Upper lobe of left lung (tissue), 6 donors: ENCODE measurements around the gene PPM1L. TPM values are rescaled to one million over a fixed set of nuclear protein-coding genes. Genes with fewer than 3 reads are reported as not detected.
"Not testable (repeated sequence)": the region's sequence is repeated elsewhere in the genome, so short reads cannot be mapped to it uniquely, and the experiment has no call there.

ENCODE experiments used
- ATAC-seq, 2 donors: fragments of 200-7000 bp; cut with Tn5 transposase; one replicate each; pipeline ENCODE4 v1.9.1; 2022; ENCODE audit warnings: mild to moderate bottlenecking in 2 of 2, moderate library complexity in 2 of 2; ENCODE audit not compliant: low FRiP score in 2 of 2
- DNase-seq, 2 donors: peaks; one replicate each; pipeline ENCODE4 v3.0.0-alpha.2; 2019 to 2020
- H3K27ac ChIP-seq, 4 donors: fragments of 200-600 bp; sonication (generic); one replicate each; pipeline ENCODE4 v1.5.1; 2016 to 2019
- H3K27me3 ChIP-seq, 4 donors: fragments of 200-600 bp; sonication (generic); one replicate each; pipeline ENCODE4 v1.5.1; 2017 to 2019
- H3K36me3 ChIP-seq, 4 donors: fragments of 200-600 bp; sonication (generic); one replicate each; pipeline ENCODE4 v1.5.1; 2016 to 2019
- H3K4me1 ChIP-seq, 4 donors: fragments of 200-600 bp; sonication (generic); one replicate each; pipeline ENCODE4 v1.5.1; 2018 to 2019
- H3K4me3 ChIP-seq, 4 donors: fragments of 200-600 bp; sonication (generic); one replicate each; pipeline ENCODE4 v1.5.1; 2017 to 2019; ENCODE audit warnings: mild to moderate bottlenecking in 2 of 4, moderate library complexity in 1 of 4
- H3K9me3 ChIP-seq, 4 donors: fragments of 200-600 bp; sonication (generic); one replicate each; pipeline ENCODE4 v1.5.1; 2018 to 2019
- EP300 ChIP-seq, 4 donors: sonication (generic); formaldehyde crosslinking; IDR thresholded peaks; one replicate each; pipeline ENCODE4 v1.5.1; 2017; ENCODE audit warnings: antibody characterized with exemption in 4 of 4, control low read depth in 2 of 4
- POLR2A ChIP-seq, 4 donors: fragments of 450-650 bp; IDR thresholded peaks; one replicate each; pipeline ENCODE4 v1.5.1; 2016 to 2017; ENCODE audit warnings: antibody characterized with exemption in 4 of 4, mild to moderate bottlenecking in 2 of 4
- POLR2AphosphoS5 ChIP-seq, 2 donors: sonication (generic); formaldehyde crosslinking; IDR thresholded peaks; one replicate each; pipeline ENCODE4 v1.5.1; 2017; ENCODE audit warnings: antibody characterized with exemption in 2 of 2
- whole genome bisulfite sequencing, 2 donors: methylation state at CpG; one replicate each; pipeline ENCODE4 v1.1.5; 2017 to 2018; 5-methylcytosine and 5-hydroxymethylcytosine counted together
- total RNA-seq, 6 donors: library from RNA; depleted of rRNA in 4 of 6; stranded (reverse); fragments of >200 nt in 4 of 6; gene quantifications; one replicate each; pipeline versions ENCODE4 v1.1.0 to v1.2.1, GENCODE V29; 2016 to 2021
- TF ChIP-seq, protein P1 (sequence below), 6 experiments: fragments of 450-650 bp in 4 of 6; fragments of 200-600 bp in 2 of 6; sonication (generic) in 2 of 6; IDR thresholded peaks; one replicate each; pipeline ENCODE4 v1.5.1; 2016 to 2019; ENCODE audit warnings: antibody characterized with exemption in 6 of 6
- donor health status: DM: no; HTN: no; CAD: no; lungs with moderate emphysema.
- donor health status: DM: no; HTN: yes; CAD: no; lungs with severe emphysema.

The PPM1L gene
- 10 to 100 TPM; 11.3 to 26.8 (median 18.7) TPM for total RNA-seq

DNA sequence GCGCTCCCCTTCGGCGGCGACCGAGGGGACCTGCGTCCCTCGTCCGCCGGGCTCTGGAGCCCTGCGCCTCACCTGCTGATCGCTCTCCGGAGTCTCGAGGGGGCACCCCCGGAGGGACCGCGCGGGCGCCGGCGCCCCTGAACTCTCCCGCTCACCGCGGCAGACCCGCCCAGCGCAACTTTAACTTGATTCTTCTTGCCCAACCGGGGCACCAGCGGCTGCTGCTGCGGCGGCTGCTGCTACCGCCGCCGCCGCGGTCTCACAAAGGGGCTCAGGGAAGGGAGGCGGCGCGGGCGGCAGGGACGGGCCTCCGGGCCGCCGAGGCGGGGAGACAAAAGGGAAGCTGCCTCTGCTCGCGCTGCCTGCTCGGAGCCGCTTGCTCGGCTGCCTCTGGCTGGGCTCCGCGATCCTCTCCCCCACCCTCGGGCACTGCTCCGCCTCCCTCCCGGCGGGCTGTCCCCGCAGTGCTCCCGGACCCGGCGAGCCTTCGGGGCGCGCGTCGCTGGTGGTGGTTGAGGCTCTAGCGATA, at the start of gene PPM1L:
TSS of gene PPM1L (plus strand) at position 456 of the 529 bp plus-strand sequence.
- H3K9me3 ChIP-seq: no peaks in the 10 kb centered on the region
- WGBS, 2 donors: 0% methylated on average over 64 of the region's 64 CpGs; no CpG with 5 or more reads in 1 of the 2 donors

DNA sequence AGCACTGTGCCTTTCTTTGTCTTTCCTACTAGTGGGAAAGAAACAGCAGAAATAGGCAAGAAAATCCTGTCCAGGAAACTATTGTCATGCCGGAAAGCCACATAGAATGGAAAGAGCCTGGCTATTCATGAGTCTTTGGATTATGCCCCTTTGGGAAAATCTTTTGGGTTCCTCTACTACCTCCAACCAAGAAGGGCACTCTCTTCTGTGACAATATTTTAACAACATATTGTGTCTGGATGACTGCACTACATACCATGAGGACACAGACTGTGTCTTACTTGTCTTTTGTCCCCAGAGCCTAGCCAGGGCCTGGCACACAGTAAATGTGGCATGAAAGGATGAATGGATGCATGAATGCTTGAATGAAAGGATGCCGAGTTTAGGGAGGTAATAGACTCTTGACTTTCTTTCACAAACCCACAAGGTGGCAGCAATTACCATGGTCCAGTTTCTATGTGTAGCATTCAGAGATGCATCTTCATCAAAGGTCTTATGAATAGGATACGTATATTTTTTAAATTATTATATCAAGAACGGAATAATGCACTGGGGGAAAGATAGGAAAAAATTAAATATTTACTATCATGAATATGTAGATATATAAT, 48.7 kb upstream of the PPM1L start:
- H3K4me1 ChIP-seq: no peaks in the 10 kb centered on the region
- H3K27ac ChIP-seq: no peak overlapping the region
- H3K27me3 ChIP-seq: no peaks in the 10 kb centered on the region
- H3K36me3 ChIP-seq: no peaks in the 10 kb centered on the region
- DNase-seq (no peak), ATAC-seq (peak in 1 of 2 donors; percentile 66)
- no peaks in the 10 kb centered on the region for H3K9me3 ChIP-seq
- 21 to 24% methylated on average over 4 of the region's 4 CpGs for WGBS, 2 donors
- no peak for TF ChIP-seq POLR2AphosphoS5 (IDR thresholded peaks at IDR 0.05)
- TF ChIP-seq, protein P1, sequence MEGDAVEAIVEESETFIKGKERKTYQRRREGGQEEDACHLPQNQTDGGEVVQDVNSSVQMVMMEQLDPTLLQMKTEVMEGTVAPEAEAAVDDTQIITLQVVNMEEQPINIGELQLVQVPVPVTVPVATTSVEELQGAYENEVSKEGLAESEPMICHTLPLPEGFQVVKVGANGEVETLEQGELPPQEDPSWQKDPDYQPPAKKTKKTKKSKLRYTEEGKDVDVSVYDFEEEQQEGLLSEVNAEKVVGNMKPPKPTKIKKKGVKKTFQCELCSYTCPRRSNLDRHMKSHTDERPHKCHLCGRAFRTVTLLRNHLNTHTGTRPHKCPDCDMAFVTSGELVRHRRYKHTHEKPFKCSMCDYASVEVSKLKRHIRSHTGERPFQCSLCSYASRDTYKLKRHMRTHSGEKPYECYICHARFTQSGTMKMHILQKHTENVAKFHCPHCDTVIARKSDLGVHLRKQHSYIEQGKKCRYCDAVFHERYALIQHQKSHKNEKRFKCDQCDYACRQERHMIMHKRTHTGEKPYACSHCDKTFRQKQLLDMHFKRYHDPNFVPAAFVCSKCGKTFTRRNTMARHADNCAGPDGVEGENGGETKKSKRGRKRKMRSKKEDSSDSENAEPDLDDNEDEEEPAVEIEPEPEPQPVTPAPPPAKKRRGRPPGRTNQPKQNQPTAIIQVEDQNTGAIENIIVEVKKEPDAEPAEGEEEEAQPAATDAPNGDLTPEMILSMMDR (IDR thresholded peaks at IDR 0.05): peak in 5 of 6 experiments; percentile 24 to 65 (median 43)
- no peak overlapping the region for H3K4me3 ChIP-seq

More for the DNA sequence above, at the start of gene PPM1L:
- Histone ChIP-seq H3K36me3 (no peaks in the 10 kb centered on the region), H3K27me3 (no peaks in the 10 kb centered on the region), H3K4me1 (peaks cover 13 to 26% (median 22%) of the 10 kb centered on the region in 4 donors), H3K4me3 (peak within 1 kb of the TSS; percentile 63 to 94 (median 72)), H3K27ac (peak within 1 kb of the TSS; percentile 89 to 96 (median 92))
- peak; percentile 49 to 93 for DNase-seq
- peak; percentile 52 to 76 for ATAC-seq
- TF ChIP-seq, protein P1 (IDR thresholded peaks at IDR 0.05): no peak
- TF ChIP-seq POLR2AphosphoS5 (IDR thresholded peaks at IDR 0.05) (no peak), POLR2A (IDR thresholded peaks at IDR 0.05) (no peak), EP300 (IDR thresholded peaks at IDR 0.05) (no peak)

DNA sequence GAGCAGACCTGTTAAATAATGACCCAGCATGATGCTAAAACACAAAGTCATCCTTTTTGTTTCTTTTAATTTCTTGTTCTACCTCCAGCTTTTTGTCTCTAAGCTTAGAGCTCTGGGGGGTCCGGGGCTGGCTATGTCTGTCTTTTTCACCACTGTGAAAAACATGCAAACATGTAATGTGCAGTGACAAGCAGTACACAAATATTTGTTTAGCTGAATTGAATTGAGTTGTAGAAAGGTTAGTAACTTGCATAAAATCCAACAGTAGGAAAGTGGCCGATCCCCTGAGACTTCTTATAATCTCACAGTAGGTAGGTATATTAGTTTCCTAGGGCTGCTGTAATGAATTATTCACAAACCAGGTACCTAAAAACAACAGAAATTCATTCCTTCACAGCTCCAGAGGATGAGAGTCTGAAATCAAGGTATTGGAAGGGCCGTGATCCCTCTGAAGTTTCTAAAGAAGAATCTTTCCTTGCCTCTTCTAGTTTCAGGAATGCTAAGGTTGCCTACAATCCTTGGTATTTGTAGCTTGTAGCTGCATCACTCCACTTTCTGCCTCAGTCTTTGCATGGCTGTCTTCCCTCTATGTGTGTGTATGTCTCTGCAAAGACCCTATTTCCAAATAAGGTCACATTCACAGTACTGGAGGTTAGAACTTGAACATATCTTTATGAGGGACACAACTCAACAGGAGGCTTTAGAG, 46.4 kb upstream of the PPM1L start:
- Histone ChIP-seq H3K4me3 (no peak overlapping the region), H3K27me3 (no peaks in the 10 kb centered on the region), H3K9me3 (no peaks in the 10 kb centered on the region), H3K4me1 (no peaks in the 10 kb centered on the region), H3K36me3 (no peaks in the 10 kb centered on the region), H3K27ac (no peak overlapping the region)
- ATAC-seq (no peak), DNase-seq (no peak)
- no peak for TF ChIP-seq EP300 (IDR thresholded peaks at IDR 0.05)
- no peak for TF ChIP-seq POLR2AphosphoS5 (IDR thresholded peaks at IDR 0.05)
- no peak for TF ChIP-seq POLR2A (IDR thresholded peaks at IDR 0.05)
- TF ChIP-seq, protein P1 (IDR thresholded peaks at IDR 0.05): no peak
- WGBS, 2 donors: 77 to 80% methylated on average over 3 of the region's 3 CpGs

DNA sequence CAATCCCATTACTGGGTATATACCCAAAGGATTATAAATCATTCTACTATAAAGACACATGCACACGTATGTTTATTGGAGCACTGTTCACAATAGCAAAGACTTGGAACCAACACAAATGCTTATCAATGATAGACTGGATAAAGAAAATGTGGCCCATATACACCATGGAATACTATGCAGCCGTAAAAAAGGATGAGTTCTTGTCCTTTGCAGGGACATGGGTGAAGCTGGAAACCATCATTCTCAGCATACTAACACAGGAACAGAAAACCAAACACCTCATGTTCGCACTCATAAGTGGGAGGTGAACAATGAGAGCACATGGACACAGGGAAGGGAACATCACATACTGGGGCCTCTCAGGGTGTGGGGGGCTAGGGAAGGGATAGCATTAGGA, 42.9 kb upstream of the PPM1L start:
- not testable (repeated sequence) for H3K4me3 ChIP-seq, DNase-seq, H3K27me3 ChIP-seq, ATAC-seq, H3K4me1 ChIP-seq, H3K9me3 ChIP-seq, H3K27ac ChIP-seq, H3K36me3 ChIP-seq
- 96 to 98% methylated on average over 3 of the region's 3 CpGs for WGBS, 2 donors

DNA sequence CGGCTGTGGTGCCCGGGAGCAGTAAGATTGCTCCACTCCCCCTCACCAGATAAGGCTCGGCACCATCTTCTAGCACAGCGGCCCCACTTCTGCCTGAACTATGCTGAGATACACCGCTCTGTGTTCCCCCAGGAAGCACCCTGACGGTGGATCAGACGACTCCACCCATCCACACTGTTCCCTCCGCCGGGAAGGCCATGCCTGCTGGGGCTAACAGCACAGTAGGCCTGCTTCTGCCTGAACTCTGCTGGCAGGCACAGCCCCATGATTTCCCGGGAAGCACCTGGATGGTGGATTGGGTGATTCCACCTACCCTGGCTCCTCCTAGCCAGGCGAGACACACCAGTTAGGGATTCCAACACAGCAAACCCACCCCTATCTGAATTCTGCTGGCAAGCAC, 36.3 kb upstream of the PPM1L start:
- Histone ChIP-seq H3K27me3 (no peaks in the 10 kb centered on the region), H3K36me3 (no peaks in the 10 kb centered on the region), H3K9me3 (no peaks in the 10 kb centered on the region), H3K4me1 (no peaks in the 10 kb centered on the region), H3K27ac (no peak overlapping the region), H3K4me3 (no peak overlapping the region)
- 90 to 92% methylated on average over 10 to 11 of the region's 11 CpGs for WGBS, 2 donors
- TF ChIP-seq EP300 (IDR thresholded peaks at IDR 0.05): no peak
- TF ChIP-seq, protein P1 (IDR thresholded peaks at IDR 0.05): no peak
- no peak for TF ChIP-seq POLR2A (IDR thresholded peaks at IDR 0.05)
- TF ChIP-seq POLR2AphosphoS5 (IDR thresholded peaks at IDR 0.05): no peak
- DNase-seq (peak in 1 of 2 donors; percentile 15), ATAC-seq (no peak)
